ENCODE data around the gene GMDS. TPM values are rescaled to one million over a fixed set of nuclear protein-coding genes. Genes with fewer than 3 reads are reported as not detected.

The GMDS gene
- total RNA-seq, 4 donors from 2014 or later: 3.4 to 7.2 (median 4.6) TPM

- in situ Hi-C loops (cut with MboI; ENCODE audit: low sequenced_read_pairs in 4 of 4): no loop called here
Observed at GRCh38 chr6:1869769-1870168, 375.6 kb downstream of the GMDS start.

GRCh38 chr6:1869308-1869707, 376.1 kb downstream of the GMDS start:
- in situ Hi-C loops (cut with MboI; ENCODE audit: low sequenced_read_pairs in 4 of 4): no loop called here
- Histone ChIP-seq H3K36me3 (no peaks in the 10 kb centered on the region), H3K9me3 (no peaks in the 10 kb centered on the region), H3K27ac (no peak overlapping the region), H3K27me3 (no peaks in the 10 kb centered on the region), H3K4me3 (no peak overlapping the region), H3K4me1 (no peaks in the 10 kb centered on the region)
- ATAC-seq: no peak
- TF ChIP-seq CTCF (IDR thresholded peaks at IDR 0.05 in 4 of 5, conservative IDR thresholded peaks at IDR 0.05 in 1 of 5) (no peak), POLR2A (IDR thresholded peaks at IDR 0.05) (no peak)
- intact Hi-C loops (cut with DNase I; ENCODE audit: low total_unique reads): no loop called here
- DNase-seq: no peak

More at GRCh38 chr6:1869769-1870168, 375.6 kb downstream of the GMDS start:
- no peak overlapping the region for H3K4me3 ChIP-seq
- intact Hi-C loops (cut with DNase I; ENCODE audit: low total_unique reads): no loop called here
- no peaks in the 10 kb centered on the region for H3K9me3 ChIP-seq
- no peaks in the 10 kb centered on the region for H3K27me3 ChIP-seq
- H3K36me3 ChIP-seq: no peaks in the 10 kb centered on the region
- no peak for ATAC-seq
- H3K4me1 ChIP-seq: no peaks in the 10 kb centered on the region
- DNase-seq: no peak
- H3K27ac ChIP-seq: no peak overlapping the region
- TF ChIP-seq POLR2A (IDR thresholded peaks at IDR 0.05): no peak
- TF ChIP-seq CTCF (IDR thresholded peaks at IDR 0.05 in 4 of 5, conservative IDR thresholded peaks at IDR 0.05 in 1 of 5): no peak

GRCh38 chr6:1868561-1869261, 376.7 kb downstream of the GMDS start:
- intact Hi-C loops (cut with DNase I; ENCODE audit: low total_unique reads): no loop called here
- Histone ChIP-seq H3K36me3 (no peaks in the 10 kb centered on the region), H3K27me3 (no peaks in the 10 kb centered on the region), H3K9me3 (no peaks in the 10 kb centered on the region), H3K4me3 (no peak overlapping the region), H3K4me1 (no peaks in the 10 kb centered on the region), H3K27ac (no peak overlapping the region)
- in situ Hi-C loops (cut with MboI; ENCODE audit: low sequenced_read_pairs in 4 of 4): no loop called here
- DNase-seq (no peak), ATAC-seq (no peak)
- TF ChIP-seq CTCF (IDR thresholded peaks at IDR 0.05 in 4 of 5, conservative IDR thresholded peaks at IDR 0.05 in 1 of 5): no peak
- TF ChIP-seq POLR2A (IDR thresholded peaks at IDR 0.05): no peak

GRCh38 chr6:1867197-1867596, 378.2 kb downstream of the GMDS start:
- Histone ChIP-seq H3K4me1 (no peaks in the 10 kb centered on the region), H3K27me3 (no peaks in the 10 kb centered on the region), H3K9me3 (no peaks in the 10 kb centered on the region), H3K27ac (no peak overlapping the region), H3K4me3 (no peak overlapping the region), H3K36me3 (no peaks in the 10 kb centered on the region)
- DNase-seq (no peak), ATAC-seq (no peak)
- TF ChIP-seq CTCF (IDR thresholded peaks at IDR 0.05 in 4 of 5, conservative IDR thresholded peaks at IDR 0.05 in 1 of 5) (no peak), POLR2A (IDR thresholded peaks at IDR 0.05) (no peak)
- in situ Hi-C loops (cut with MboI; ENCODE audit: low sequenced_read_pairs in 4 of 4): no loop called here
- intact Hi-C loops (cut with DNase I; ENCODE audit: low total_unique reads): no loop called here

- no peaks in the 10 kb centered on the region for H3K36me3 ChIP-seq
- ATAC-seq (no peak), DNase-seq (no peak)
- H3K27ac ChIP-seq: no peak overlapping the region
- H3K4me3 ChIP-seq: no peak overlapping the region
- intact Hi-C loops (cut with DNase I; ENCODE audit: low total_unique reads): no loop called here
- no peaks in the 10 kb centered on the region for H3K9me3 ChIP-seq
- in situ Hi-C loops (cut with MboI; ENCODE audit: low sequenced_read_pairs in 4 of 4): no loop called here
- no peak for TF ChIP-seq POLR2A (IDR thresholded peaks at IDR 0.05)
- no peak for TF ChIP-seq CTCF (IDR thresholded peaks at IDR 0.05 in 4 of 5, conservative IDR thresholded peaks at IDR 0.05 in 1 of 5)
- H3K27me3 ChIP-seq: no peaks in the 10 kb centered on the region
- no peaks in the 10 kb centered on the region for H3K4me1 ChIP-seq
Observed at GRCh38 chr6:1865585-1865984, 379.8 kb downstream of the GMDS start.

Measured in gastrocnemius medialis (tissue), 4 donors.